Embryonic facial prominence (tissue), 1 donor: Measurements from ENCODE around the gene TSPAN9.

Experiments used
- DNase-seq: peaks from one replicate; pipeline ENCODE4 v3.0.0-alpha.2; 2016; ENCODE audit errors: extremely low spot score

TSPAN9 gene

GRCh38 chr12:3099146-3099545 lies 22.0 kb downstream of the TSPAN9 start:
- DNase-seq, result no peak

GRCh38 chr12:3101309-3102024 lies 24.3 kb downstream of the TSPAN9 start:
- DNase-seq, result no peak

- no peak for DNase-seq
These were observed 25.7 kb downstream of the TSPAN9 start for GRCh38 chr12:3102771-3103410.

GRCh38 chr12:3103806-3104205 lies 26.6 kb downstream of the TSPAN9 start:
- DNase-seq, result no peak

GRCh38 chr12:3105690-3106479 lies 28.7 kb downstream of the TSPAN9 start:
- DNase-seq, result no peak

DNA sequence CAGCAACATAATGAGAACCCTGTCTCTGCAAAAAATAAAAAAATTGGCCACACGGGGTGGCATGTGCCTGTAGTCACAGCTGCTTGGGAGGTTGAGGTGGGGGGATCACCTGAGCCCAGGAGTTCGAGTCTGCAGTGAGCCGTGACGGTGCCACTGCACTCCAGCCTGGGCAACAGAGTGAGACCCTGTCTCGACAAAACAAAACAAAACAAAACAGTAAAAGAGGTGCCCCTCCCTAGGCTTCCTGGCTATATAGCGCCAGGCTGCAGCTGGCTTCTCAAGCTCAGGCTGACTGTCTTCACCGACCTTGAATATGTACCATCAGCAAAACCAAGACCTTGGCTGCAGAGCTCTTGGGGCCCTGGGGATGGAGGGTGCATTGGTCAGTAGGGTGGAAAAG lies 29.4 kb downstream of the TSPAN9 start:
- no peak for DNase-seq

- DNase-seq, result no peak
These were observed 29.9 kb downstream of the TSPAN9 start for GRCh38 chr12:3107071-3107583.

- DNase-seq, result no peak
These were observed 30.8 kb downstream of the TSPAN9 start for GRCh38 chr12:3107954-3108353.

DNA sequence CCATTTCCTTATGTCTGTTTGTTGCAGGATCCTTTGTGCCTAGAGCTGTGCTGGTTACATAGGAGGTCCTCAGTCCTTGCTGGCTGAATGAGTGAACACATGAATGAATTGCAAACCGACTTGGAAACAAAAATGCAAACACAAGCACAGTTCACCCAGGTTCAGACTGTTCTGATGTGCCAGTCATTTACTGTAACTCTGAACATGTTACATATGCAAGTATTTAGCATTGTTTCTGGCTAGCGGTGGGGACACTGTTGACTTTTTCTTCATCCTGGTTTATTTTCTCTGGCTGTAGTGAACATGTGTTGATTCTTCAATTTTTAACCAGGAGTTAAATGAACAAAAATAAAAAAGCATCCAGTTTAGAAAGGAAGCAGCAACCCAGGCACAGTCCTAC lies 33.4 kb downstream of the TSPAN9 start:
- no peak for DNase-seq

- no peak for DNase-seq
These were observed 36.6 kb downstream of the TSPAN9 start for GRCh38 chr12:3113671-3114325.

DNA sequence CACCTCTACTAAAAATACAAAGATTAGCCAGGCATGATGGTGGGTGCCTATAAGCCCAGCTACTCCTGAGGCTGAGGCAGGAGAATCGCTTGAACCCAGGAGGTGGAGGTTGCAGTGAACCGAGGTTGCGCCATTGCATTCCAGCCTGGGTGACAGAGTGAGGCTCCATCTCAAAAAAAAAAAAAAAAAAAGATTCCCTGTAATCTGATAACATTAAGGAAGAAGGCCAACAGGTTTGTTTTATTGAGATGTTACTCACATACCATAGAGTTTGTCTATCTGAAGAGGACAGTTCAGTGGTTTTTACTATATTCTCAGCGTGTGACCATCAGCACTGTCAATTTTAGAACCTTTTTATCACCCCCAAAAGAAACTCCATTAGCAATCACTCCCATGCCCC lies 37.5 kb downstream of the TSPAN9 start:
- DNase-seq, result no peak

DNA sequence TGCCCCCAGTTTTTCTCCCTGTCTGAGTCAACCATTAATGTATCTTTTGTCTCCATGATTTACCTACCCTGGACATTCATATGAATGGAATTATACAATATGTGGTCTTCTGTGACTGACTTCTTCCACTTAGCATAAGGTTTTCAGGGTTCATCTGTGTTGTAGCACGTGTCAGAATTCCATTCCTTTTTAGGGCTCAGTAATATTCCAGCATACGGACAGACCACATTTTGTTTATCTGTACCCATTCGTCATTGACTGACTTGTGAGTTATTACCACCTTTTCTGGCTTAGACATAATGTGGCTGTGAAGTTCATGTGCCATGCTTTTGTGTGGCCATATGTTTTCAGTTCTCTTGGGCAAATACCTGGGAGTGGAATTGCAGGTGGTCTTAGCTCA lies 37.9 kb downstream of the TSPAN9 start:
- DNase-seq, result no peak

DNA sequence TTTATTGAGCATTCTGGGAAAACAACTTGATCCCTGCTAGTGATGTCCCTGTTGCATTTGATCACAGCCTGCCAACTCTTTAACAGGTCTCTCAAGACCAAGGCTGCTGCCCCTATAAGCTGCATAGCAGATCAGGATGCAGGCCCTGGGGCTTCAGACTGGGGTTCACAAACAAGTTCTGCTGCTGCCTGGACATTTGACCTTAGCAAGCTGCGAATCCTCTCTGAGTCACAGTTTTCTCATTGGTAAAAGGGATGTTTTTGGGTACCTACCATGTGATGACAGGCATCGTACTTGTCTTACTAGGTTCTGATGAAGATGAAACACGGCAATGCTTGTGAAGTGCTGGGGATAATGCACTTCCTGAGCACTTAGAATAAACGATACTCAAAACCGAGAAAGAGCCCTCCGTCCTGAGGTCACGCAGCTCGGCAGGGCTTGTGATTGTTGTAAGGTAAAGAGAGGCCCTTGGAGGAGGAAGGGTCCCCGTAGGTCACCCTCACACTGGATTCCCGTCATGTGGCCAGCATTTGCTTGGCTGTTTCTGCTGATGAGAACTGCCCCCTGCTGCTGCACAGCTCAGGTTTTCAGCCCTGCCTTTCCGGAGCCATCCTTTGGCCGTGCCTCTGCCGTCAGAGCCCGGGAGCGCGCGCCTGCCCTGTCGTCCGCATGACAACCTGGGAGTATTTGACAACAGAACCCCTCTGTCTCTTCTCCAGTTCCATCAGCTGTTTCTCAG lies 39.1 kb downstream of the TSPAN9 start:
- no peak for DNase-seq

GRCh38 chr12:3117144-3117581 lies 40.0 kb downstream of the TSPAN9 start:
- DNase-seq, result no peak

GRCh38 chr12:3117591-3118015 lies 40.4 kb downstream of the TSPAN9 start:
- DNase-seq, result no peak

DNA sequence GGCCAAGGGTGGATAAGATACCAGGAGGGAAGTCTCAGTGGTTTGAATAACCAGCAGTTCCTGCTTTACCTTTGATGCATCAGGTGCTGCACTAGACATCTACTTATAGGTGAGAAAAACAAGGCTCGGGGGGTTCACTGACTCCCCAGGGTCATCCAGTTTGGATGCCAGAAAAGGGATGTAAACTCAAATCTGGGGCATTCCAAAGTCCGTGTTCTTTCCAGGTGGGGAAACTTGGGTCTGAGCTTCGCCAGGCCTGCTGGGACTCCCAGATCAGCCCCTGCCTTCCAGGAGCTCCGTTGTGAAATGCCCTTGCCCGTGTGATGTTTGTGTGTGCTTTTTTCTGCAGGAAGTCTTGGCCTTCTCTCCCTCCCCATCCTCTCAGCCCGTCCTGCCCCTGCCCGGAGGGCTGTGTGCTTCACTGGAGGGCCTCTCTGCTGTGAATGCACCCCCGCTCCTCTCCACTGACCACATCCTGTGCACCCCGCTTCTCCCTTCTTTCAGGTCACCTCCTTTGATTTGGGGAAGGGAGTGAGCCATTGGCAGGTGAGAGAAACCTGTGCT lies 42.1 kb downstream of the TSPAN9 start:
- DNase-seq, result no peak

- DNase-seq, result no peak
These were observed 42.8 kb downstream of the TSPAN9 start for GRCh38 chr12:3119756-3120601.

GRCh38 chr12:3120701-3121100 lies 43.5 kb downstream of the TSPAN9 start:
- no peak for DNase-seq

- DNase-seq, result no peak
These were observed 45.9 kb downstream of the TSPAN9 start for GRCh38 chr12:3122841-3123678.
